Pancreas (tissue), 10 donors: ENCODE measurements around the gene TEPSIN. TPM values are rescaled to one million over a fixed set of nuclear protein-coding genes. Genes with fewer than 3 reads are reported as not detected.

Experiments used
- ATAC-seq, 4 donors: fragments of 200-7000 bp; cut with Tn5 transposase; one replicate each; pipeline versions ENCODE4 v1.8.0 to v1.9.1; 2020; ENCODE audit warnings: mild to moderate bottlenecking in 4 of 4, moderate library complexity in 4 of 4
- DNase-seq, 6 donors: peaks; one replicate each; pipeline ENCODE4 v3.0.0-alpha.2; 2020
- FAIRE-seq: peaks from 2 replicates; lab custom pipeline; 2012; peaks lifted over from hg19 to GRCh38; lab: Jason Lieb, UNC
- H3K27ac ChIP-seq, 4 donors: fragments of 200-600 bp; sonication (generic); 1 replicate in 3 of 4; 2 replicates in 1 of 4; pipeline versions ENCODE4 v1.5.0 to v1.8.0; 2020
- H3K27me3 ChIP-seq, 4 donors: fragments of 200-600 bp; one replicate each; pipeline ENCODE4 v1.8.0; 2021
- H3K36me3 ChIP-seq, 3 donors: fragments of 200-600 bp; sonication (generic) in 1 of 3; one replicate each; pipeline versions ENCODE4 v1.5.0 to v1.8.0; 2020 to 2021
- H3K4me1 ChIP-seq, 3 donors: fragments of 200-600 bp; one replicate each; pipeline ENCODE4 v1.8.0; 2021
- H3K4me3 ChIP-seq, 4 donors: fragments of 200-600 bp; sonication (generic) in 2 of 4; one replicate each; pipeline versions ENCODE4 v1.5.0 to v1.8.0; 2020 to 2021
- H3K9me3 ChIP-seq, 4 donors: fragments of 200-600 bp; one replicate each; pipeline ENCODE4 v1.8.0; 2021
- CTCF ChIP-seq, 4 donors: fragments of 200-600 bp; sonication (generic) in 3 of 4; IDR thresholded peaks; one replicate each; pipeline versions ENCODE4 v1.5.0 to v1.8.0; 2021; ENCODE audit warnings: antibody characterized with exemption in 4 of 4
- WGBS, 2 donors: extraction: QIAGEN DNeasy Blood & Tissue Kit; methylation state at CpG; one replicate each; pipeline ENCODE4 v1.1.7; 2013; 5-methylcytosine and 5-hydroxymethylcytosine counted together
- intact Hi-C, 3 donors: fragments of 100-400 bp; cut with DNase I; formaldehyde crosslinking; loops; one replicate each; pipeline versions ENCODE4 v1.11.1 to v1.14.2; 2022
- polyA plus RNA-seq, 2 donors: library from polyadenylated mRNA; stranded (reverse); fragments of 200-250 nt; gene quantifications; one replicate each; pipeline ENCODE4 v1.2.3, GENCODE V29; 2013
- total RNA-seq, 6 donors: library from RNA; stranded (reverse); fragmentation: NEBNext Ultra II Directional in 4 of 6; extraction: Animal tissue kit (Norgen Biotek cat#: 25700) in 4 of 6; gene quantifications; one replicate each; pipeline versions ENCODE4 v1.2.1 to v1.2.4, GENCODE V29; 2021 to 2023
- donor health status: healthy with polysubstance abuse.
- donor health status: DM: no; HTN: no; CAD: no; lungs with moderate emphysema.
- donor health status: DM: no; HTN: no; CAD: no.
- donor health status: control.
- donor health status: control.
- donor health status: Bipolar disorder and iron deficiency.
- donor health status: DM: yes; HTN: yes; CAD: no.
- donor health status: DM: no; HTN: no; CAD: no.
- donor health status: DM: no; HTN: no; CAD: no.
- donor health status: DM: yes; HTN: yes; CAD: no.

The TEPSIN gene
- total and polyA plus RNA-seq, 8 donors = 13.8 to 98.5 (median 18.9) TPM

DNA sequence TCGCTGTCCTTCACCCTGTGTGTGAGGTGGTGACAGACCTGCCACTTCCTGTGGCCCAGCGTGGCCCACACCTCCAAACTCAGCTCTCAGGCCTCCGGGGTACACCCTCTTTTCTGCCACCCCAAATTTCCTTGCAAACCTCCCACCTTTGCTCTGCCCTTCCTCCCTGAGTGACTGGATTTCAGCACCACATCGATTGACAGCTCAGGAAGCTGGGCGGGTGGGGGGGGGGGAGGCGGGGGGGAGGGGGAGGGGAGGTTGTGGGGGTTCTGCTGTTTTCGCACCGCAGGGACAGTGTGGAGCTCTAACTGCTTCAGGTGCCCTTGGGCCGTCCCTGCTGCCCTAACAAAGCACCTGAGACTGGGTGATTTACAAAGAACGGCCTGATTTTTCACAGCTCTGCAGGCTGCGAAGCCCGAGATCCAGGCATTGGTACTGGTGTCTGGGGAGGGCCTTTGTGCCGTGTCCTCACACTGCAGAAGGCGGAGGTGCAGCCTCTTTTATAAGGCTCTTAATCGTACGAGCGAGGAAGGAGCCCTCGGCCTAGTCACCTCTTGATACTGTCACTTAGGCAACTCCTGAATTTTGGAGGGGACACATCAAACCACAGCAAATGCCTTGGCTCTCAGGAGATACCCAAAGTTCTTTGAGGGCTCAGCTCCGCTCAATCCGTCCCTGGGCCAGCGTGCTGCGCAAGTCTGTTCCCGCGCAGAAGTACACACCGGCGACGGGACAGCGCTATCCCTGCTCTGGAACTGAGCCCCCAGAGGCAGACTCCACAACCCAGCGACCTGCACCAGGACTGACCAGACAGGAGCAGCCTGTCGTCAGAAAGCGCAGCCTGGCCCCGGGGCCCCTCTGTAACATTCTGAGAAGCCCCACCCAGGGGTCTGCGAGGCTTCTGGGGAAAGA lies 3.8 kb upstream of the TEPSIN start:
- intact Hi-C loops = no loop called here
- peak in 2 of 6 donors; percentile 38 to 74 for DNase-seq
- no peak for FAIRE-seq
- Histone ChIP-seq H3K27me3 (no peaks in the 10 kb centered on the region), H3K4me3 (no peak overlapping the region), H3K27ac (no peak overlapping the region), H3K9me3 (no peaks in the 10 kb centered on the region), H3K4me1 (peaks cover 0 to 8% (median 3%) of the 10 kb centered on the region in 3 donors), H3K36me3 (no peaks in the 10 kb centered on the region)
- no peak for TF ChIP-seq CTCF (IDR thresholded peaks at IDR 0.05)
- 67 to 80% methylated on average over 31 to 33 of the region's 33 CpGs for WGBS, 2 donors
- no peak for ATAC-seq

DNA sequence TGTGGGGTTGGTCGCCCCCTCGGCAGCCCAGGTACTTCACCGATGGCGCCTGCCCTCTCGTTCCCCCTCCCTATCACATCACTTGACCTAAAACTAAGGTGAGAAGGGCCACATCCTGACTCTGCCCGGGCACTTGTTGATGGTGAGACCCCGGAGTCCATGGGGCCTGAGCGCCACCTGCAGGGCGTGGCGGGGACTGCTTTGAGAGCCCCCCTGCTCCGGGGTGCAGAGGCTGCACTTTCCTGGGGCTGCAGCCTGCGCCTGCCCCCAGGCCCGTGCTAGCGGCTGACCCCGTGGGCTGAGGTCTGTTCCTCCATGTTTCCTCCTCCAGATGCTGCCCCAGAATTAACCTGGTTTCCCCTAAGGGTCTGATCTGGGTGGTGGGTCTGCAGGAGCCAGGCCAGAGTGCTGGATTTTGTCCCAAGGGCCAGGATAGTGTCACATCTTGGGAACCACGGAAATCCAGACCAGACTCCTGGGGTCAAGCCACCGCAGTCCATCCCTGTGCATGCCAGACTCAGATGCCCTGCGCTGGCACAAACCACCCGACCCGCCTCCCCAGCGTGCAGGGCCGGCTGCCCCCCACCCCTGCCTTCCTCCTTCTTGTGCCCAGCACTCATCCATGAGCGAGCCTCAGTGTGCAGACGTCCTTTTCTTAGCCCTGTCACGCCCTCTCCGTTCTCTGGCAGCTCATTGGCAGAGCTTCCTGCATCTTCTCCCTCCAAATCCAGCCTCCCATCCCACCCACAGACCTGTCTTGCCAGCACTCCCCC lies 3.0 kb upstream of the TEPSIN start:
- Histone ChIP-seq H3K4me3 (no peak overlapping the region), H3K36me3 (no peaks in the 10 kb centered on the region), H3K9me3 (no peaks in the 10 kb centered on the region), H3K27me3 (no peaks in the 10 kb centered on the region), H3K27ac (no peak overlapping the region), H3K4me1 (peaks cover 0 to 10% (median 7%) of the 10 kb centered on the region in 3 donors)
- DNase-seq (peak in 4 of 6 donors; percentile 43 to 83 (median 73)), ATAC-seq (peak in 1 of 4 donors; percentile 13), FAIRE-seq (no peak)
- intact Hi-C loops = no loop called here
- peak; percentile 44 to 57 (median 50) for TF ChIP-seq CTCF (IDR thresholded peaks at IDR 0.05)
- WGBS, 2 donors = 43 to 49% methylated on average over 23 to 26 of the region's 26 CpGs

GRCh38 chr17:81241203-81241602 lies 2.3 kb upstream of the TEPSIN start:
- FAIRE-seq (no peak), DNase-seq (no peak), ATAC-seq (no peak)
- Histone ChIP-seq H3K27me3 (no peaks in the 10 kb centered on the region), H3K4me1 (peaks cover 0 to 10% (median 7%) of the 10 kb centered on the region in 3 donors), H3K9me3 (no peaks in the 10 kb centered on the region), H3K27ac (no peak overlapping the region), H3K4me3 (no peak overlapping the region), H3K36me3 (no peaks in the 10 kb centered on the region)
- no peak for TF ChIP-seq CTCF (IDR thresholded peaks at IDR 0.05)
- 75 to 84% methylated on average over 10 of the region's 10 CpGs for WGBS, 2 donors
- intact Hi-C loops = no loop called here

GRCh38 chr17:81240761-81241160 lies 1.9 kb upstream of the TEPSIN start:
- TF ChIP-seq CTCF (IDR thresholded peaks at IDR 0.05) = no peak
- Histone ChIP-seq H3K27ac (no peak overlapping the region), H3K4me1 (peaks cover 0 to 10% (median 7%) of the 10 kb centered on the region in 3 donors), H3K36me3 (no peaks in the 10 kb centered on the region), H3K4me3 (no peak overlapping the region), H3K9me3 (no peaks in the 10 kb centered on the region), H3K27me3 (no peaks in the 10 kb centered on the region)
- DNase-seq = peak in 2 of 6 donors; percentile 14 to 41
- FAIRE-seq = no peak
- no peak for ATAC-seq
- WGBS, 2 donors = 57 to 61% methylated on average over 8 of the region's 8 CpGs
- intact Hi-C loops = no loop called here
